GM04503 (cell line): Measurements from ENCODE around the gene USP8.
"Not testable (repeated sequence)": the region's sequence is repeated elsewhere in the genome, so short reads cannot be mapped to it uniquely, and the experiment has no call there.

Experiments
- DNase-seq: peaks from one replicate; pipeline ENCODE4 v3.0.0-alpha.2; 2012; ENCODE audit warnings: low read depth

USP8 gene

DNA sequence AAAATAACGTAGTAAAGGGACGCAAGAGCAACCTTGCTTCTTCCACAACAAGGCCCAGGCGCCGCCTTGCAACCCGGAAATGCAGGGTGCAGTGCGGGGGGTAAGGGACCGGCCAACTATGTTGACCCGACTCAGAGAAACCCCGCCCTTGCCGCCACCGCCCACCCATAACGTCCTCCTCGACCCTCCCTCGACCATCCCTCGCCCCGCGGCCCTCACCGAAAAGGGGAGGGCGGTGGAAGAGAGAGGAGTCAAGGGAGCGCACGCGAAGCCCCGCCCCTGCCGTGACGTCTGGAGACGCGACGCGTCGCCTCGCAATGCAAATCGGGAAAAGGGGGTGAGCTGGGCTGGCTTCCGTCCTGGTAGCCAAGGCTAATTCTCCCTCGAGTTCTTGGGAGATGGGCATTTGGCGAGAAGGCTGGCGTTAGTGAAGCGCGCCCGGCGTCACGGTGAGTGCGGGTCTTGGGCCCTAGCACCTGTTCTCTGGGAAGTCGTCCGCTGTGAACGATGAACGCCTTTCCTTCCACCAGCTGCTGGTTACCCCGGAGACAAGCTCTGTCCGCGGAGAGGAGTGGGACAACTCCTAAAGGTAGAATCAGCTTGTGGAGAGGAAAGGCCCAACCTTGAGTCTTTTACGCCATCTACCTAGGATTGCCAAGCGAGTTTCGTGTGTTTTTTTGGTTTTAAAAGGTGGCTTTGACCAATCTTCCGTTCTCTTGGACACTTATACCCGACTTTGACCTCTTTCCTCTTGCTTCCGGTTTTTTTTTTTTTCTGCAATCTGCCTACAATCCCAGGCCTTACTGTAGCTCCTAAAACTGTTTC, at the start of gene USP8:
Gene USP8 (plus strand): TSS at position 340 of the 825 bp plus-strand sequence. CDS start 14,669 bp downstream, outside the sequence.
- peak; percentile 81 for DNase-seq

DNA sequence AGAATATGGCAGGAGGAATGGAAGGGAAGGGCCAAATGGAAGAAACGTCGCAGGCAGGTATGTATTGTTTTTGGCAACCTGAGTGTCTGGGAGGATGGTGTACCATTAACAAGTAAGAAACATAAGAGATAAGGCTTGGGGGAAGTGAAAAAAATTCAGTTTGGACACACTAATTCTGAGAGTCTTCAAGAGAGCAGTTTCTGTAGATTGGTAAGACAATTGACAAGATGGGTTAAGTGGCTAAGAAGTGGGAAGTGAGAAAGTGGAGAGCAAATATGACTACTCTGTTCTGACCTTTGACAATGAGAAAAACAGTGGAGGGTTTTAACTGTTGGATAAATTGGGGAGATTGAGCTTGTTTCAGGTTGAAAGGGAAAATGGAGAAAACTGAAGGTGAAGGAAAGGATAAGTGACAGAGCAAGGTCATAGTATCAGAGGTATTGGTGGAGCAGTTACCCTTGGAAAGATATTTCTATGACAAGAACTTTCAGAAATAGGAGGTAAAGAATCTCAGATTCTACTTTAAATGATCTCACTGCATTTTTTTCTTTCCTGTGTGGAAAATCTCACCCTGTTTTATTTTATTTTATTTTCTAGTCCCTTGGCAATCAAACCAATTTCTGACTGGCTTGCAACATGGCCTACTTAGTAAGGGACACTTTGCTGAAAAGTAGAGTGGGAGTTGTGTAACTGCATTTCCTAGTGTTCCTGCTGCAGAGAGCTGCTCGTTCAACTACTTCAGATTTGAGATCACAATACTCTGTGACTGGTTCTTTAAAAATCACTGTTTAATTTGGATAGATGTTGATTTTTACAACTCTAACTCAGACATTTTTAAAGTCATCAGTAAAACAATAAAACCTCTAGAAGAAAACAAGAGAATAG, 46.1 kb upstream of the USP8 start:
- DNase-seq: no peak

DNA sequence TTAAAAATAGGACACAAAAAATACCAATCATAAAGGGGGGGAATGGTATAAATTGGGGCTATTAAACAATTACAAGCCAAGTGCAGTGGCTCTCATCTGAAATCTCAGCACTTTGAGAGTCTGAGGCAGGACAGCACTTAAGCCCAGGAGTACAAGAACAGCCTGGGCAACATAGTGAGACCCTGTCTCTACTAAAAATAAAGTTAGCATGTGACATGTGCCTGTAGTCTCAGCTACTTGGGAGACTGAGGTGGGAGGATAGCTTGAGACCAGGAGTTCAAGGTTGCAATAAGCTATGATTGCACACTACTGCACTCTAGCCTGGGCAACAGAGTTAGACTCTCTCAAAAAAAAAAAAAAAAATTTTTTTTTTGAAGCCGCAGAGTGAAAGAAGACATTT, 45.4 kb upstream of the USP8 start:
- no peak for DNase-seq

DNA sequence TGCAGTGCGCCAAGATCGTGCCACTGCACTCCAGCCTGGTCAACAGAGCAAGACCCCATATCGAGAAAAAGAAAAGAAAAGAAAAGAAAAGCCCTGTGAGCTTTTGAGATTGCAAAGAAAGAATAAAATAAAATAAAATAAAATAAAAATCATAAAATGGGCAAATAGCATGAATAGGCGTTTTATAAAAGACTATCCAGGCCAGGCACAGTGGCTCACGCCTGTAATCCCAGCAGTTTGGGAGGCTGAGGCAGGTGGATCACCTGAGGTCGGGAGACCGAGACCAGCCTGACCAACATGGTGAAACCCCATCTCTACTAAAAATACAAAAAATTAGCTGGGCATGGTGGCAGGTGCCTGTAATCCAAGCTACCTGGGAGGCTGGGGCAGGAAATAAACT, 44.8 kb upstream of the USP8 start:
- not testable (repeated sequence) for DNase-seq

DNA sequence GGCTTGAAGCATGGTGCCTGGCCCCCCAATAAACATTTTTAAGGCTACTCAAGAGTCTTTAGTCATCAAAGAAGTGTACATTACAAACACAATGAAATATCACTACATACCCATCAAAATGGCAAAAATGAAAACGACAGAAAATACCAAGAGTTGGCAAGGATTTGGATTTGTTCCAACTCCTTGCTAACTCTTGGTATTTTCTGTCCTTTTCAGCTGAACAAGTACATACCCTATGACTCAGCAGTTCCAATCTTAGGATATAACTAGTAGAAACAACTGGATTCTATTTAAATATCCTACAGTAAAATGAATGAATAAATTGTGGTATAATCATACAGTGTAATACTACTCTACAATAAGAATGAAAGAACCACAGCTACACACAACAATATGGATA, 44.1 kb upstream of the USP8 start:
- DNase-seq: no peak

DNA sequence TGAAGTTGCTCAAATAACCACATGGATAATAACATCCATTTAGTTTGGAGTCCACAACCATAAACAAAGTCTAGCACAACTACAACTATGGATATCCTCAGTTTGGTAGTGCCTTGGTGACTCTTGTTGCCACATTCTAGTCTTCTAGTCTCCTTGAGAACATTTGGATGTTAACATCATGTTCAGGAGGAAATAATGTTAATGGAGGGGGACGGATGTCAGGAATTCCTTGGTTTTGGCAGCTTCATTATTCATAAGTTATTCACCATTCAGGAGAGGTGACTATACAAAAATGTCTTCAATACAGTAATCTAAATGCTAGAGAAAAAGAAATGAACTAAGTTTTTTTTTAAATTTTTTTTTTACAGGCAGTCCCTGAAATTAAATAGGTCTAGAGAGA, 42.8 kb upstream of the USP8 start:
- no peak for DNase-seq

DNA sequence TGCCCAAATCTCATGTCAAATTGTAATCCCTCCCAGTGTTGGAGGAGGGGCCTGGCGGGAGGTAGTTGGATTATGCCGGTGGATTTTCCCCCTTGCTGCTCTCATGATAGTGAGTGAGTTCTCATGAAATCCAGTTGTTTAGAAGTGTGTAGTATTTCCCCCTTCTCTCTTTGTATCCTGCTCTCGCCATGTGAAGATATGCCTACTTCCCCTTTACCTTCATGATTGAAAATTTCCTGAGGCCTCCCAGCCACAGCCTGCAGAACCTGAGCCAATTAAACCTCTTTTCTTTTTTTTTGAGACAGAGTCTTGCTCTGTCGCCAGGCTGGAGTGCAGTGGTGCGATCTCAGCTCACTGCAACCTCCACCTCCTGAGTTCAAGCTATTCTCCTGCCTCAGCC, 41.8 kb upstream of the USP8 start:
- not testable (repeated sequence) for DNase-seq

DNA sequence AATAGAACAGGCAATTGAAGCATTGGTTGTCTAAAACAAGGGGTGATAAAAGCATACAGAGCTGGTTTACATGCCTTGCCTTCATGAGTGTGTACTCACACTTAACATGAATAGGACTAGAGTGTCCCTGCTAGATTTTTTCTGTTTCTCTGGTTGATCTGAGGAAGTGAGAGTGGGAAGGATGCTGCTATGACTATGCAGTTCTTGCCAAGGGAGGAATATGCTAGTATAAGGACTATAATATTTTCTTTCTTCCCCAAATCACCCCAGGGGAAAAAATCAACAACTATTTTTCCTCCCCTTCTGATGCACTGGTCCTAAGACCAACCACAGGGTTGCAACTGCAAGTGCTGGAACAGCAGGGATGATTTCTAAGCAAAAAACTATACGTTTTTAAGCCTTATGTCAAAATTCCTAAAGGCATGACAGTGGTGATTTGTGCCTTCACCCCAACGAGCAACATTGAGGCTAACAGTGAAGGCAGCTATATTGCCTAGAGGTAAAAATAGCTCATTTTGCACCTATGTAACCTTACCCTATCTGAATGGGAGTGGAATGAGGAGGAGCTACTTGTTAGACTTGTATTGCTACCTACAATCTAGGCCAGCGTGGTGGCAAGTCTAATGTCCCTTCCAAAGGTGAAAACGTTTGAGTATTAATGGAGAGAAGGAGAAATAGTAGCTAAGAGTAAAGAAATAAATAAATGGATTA, 33.5 kb upstream of the USP8 start:
- DNase-seq: no peak

DNA sequence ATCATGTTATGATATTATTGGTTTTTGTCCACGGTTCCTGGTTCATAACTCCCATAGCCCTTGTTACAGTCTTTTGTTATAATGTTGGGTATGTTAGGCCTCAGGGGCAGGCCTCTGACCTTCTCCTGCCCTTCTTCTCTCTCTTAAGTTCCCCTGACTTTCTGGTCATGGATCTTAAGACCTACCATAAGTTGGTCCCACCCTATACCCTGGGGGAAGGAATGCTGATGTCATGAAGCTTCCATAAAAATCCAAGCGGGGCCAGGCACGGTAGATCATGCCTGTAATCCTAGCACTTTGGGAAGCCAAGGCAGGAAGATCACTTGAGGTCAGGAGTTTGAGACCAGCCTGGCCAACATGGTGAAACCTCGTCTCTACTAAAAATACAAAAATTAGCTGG, 32.6 kb upstream of the USP8 start:
- DNase-seq: not testable (repeated sequence)

DNA sequence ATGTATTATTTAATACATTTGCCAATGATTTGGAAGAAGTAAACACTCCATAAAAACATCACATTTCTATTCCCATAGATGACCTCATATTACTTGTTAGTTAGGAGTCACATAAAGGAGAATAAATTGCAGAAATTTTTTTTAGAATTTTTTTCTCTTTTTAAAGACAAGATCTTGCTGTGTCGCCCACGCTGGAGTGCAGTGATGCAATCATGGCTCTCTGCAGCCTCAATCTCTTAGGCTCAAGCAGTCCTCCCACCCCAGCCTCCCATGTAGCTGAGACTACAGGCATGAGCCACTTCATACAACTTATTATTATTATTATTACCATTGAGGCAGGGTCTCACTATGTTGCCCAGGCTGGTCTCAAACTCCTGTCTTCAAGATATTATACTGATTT, 12.3 kb upstream of the USP8 start:
- DNase-seq: no peak

DNA sequence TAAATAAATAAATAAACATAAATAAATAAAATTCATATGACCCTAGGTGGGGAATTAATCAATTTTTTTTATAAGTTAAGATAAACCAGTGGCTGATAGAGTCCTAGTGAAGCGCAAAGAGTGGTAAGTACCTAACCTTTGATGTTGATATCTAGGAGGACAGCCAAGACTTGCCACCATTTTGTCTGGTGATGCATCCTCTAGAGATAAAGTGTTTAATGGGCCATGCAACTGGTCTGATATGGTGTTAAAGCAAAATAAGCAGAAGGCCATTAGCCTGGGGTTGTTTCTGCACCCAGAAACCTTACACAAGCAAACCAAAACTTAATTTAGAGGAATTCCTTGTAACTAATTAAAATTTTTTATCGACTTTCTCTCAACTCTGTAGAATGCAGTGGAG, 9.6 kb upstream of the USP8 start:
- DNase-seq: no peak

DNA sequence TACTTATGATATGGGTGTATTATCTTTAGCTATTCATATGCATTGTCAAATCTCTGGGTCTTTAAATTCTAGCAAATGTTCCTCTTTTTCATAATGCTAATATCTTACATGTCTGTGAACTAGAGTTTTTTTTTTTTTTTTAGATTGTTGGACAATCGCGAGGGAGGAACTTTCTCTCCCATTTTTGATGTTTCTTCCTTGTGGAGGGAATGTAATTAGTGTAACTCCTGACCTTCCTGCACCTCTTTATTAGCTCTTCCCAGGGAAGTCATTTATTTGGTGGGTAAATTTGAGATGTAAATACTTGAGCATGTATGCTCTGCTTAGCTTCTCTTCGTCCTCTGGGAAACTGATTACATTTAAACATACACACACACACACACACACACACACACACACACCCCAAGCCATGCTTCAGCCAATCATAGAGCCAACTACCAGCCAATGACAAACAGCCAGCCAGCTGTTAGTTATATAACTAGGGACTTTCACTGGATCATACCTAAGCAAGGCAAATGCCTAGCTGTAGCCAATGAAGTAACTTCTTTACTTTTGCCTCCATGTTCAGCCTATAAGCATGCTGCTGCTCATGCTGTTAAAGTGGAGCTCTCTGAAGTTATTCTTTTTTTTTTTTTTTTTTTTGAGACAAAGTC, 8.3 kb upstream of the USP8 start:
- no peak for DNase-seq

DNA sequence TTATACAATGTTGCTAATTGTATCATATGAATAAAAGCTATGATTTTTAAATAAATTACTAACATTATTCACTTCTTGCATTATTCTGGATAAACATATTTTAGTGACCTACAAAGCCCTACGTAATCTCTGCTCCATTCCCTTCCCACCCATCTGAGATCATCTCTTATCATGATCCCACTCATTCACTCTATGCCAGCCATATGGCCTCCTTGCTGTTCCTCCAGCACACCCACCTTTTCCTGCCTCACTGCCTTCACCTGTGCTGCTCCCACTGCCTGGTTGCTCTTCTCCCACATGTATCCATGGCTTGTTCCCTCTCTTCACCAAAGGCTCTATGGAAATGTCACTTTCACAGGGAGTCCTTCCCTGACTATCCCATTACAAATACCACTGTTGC, 7.3 kb upstream of the USP8 start:
- DNase-seq: no peak

DNA sequence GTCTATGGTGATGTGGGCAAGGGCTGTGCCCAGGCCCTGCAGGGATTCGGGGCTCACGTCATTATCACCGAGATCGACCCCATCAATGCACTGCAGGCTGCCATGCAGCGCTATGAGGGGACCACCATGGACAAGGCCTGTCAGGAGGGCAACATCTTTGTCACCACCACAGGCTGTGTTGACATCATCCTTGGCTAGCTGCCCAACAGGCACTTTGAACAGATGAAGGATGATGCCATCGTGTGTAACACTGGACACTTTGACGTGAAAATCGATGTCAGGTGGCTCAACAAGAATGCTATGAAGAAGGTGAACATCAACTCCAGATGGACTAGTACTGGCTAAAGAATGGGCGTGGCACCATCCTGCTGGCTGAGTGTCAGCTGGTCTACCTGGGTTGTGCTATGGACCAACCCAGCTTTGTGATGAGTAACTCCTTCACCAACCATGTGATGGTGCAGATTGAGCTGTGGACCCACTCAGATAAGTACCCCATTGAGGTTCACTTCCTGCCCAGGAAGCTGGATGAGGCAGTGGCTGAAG, 6.1 kb upstream of the USP8 start:
- DNase-seq: no peak

DNA sequence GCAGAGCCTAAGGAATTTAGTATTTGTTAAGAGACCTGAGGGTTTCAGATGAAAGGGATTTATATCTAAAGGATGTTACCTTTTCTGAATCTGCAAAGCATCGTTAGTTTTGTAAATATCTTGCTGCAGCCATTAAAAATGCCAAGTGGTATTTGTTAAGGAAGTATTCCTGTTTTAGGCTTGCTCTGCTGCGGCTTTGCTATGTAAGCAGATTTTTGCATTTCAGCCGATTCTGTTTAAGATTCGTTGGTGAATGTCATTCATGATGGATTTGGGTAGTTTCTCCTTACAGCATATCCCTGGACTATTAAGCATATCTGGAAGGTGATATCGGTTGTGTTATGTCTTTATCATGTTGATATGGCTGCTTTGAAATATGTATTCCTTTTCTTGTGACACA, 1.0 kb downstream of the USP8 start:
- no peak for DNase-seq

DNA sequence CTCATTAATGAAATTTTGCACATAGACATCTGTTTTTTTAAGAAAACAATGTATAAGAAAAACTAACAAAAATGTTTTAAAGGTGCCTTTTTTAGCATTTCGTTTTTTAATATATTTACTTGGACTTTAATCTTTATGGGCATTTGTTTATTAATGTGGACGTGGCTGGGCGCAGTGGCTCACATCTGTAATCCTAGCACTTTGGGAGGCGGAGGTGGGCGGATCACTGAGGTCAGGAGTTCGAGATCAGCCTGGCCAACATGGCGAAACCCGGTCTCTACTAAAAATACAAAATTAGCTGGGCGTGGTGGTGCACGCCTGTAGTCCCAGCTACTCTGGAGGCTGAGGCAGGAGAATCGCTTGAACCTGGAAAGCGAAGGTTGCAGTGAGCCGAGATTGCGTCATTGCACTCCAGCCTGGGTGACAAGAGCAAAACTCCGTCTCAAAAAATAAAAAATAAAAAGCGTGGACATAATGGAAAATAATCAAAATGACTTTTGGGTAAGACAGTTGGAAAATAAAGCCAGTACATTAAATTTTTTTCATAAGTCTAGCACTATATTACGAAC, 1.6 kb downstream of the USP8 start:
- DNase-seq: not testable (repeated sequence)

DNA sequence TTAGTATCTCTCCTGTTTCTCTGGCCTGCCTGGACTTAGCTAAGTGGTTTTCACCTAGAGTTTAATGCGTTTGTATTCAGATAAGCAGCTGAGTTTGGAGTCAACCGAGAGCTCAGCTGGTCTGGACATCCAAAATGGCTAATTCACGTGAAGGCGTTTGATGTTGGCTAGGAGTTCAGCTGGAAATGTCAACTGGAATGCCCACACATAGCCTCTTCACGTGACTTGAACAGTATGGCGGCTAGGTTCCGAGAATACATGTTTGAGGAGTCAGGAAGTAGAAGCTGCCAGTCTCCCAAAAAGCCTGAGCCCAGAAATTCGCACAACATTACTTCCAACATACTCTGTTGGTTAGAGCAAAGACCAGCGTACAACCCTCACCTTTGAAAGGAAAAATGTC, 2.2 kb downstream of the USP8 start:
- DNase-seq: no peak

DNA sequence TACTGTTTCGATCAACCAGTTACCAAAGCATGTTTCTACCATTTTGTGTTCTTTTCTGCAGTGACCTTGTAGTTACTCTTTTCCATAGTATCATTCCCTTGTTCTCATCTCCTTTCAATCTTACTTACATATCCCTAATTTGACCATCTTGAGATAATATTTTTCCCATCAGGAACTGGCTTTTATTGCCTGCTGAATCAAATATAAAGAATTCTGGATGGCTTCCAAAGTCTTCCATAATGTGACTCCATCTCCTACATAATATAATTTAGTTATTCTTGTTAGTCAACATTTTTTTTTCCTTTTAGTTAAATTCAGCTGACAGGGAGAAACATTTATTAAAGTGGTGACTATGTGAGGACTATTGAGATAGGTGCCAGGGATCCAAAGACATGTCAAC, 7.0 kb downstream of the USP8 start:
- DNase-seq: no peak

DNA sequence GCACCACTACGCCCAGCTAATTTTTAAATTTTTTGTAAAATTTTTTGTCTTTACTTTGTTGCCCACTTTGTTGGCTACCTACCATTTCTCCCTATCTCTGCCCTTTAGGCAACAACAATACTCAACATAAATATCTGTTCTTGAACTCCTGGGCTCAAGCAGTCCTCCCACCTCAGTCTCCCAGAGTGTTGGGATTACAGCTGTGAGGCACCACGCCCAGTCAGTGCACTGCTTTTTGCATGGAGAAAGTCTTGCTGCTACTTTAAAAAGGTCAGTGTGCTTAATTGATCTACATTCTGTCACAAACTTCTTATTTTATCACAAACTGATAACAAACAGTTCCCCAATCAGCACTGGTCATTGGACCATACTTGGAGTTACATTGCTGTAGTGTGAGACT, 8.0 kb downstream of the USP8 start:
- no peak for DNase-seq

DNA sequence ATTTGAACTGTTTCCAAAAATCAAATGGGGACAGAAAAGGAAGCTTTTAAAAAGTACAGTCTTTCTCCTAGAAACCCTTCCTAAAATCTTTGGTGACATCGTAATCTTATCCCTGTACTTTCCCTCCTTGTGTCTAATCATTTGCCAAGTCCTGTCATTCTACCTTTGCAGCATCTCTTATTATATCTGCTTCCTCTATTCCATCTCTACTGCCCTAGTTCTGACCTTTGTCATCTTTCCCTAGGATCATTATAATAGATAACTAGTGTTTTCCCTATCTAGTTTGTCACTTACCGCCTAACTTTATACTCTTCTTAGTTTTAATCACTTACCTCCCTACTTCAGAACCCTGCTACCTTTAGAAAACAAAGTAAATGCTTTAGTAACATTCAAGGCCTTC, 11.6 kb downstream of the USP8 start:
- DNase-seq: no peak

DNA sequence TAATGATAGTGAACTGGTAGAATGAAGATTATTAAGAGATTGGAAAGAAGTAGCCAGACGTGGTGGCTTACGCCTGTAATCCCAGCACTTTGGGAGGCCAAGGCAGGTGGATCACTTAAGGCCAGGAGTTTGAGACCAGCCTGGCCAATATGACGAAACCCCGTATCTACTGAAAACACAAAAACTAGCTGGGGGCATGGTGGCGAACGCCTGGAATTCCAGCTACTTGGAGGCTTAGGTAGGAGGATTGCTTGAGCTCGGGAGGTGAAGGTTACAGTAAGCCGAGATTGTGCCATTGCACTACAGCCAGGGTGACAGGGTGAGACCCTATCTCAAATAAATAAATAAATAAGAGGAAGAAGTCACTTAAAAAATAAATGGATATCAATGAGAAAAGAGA, 14.0 kb downstream of the USP8 start:
- DNase-seq: no peak
